HepG2 (cell line): ENCODE results near the gene FAM163B.

ENCODE experiments used
- CHD2 ChIP-seq: IDR thresholded peaks from 2 replicates; pipeline ENCODE4 v1.6.1; 2011; ENCODE audit warnings: low read depth, low read length, improper control_type of control experiment
- EP300 ChIP-seq, 3 experiments: sonication (generic) in 1 of 3; formaldehyde crosslinking in 1 of 3; IDR thresholded peaks; 2 replicates each; pipeline versions ENCODE4 v1.5.1 to v1.6.1; 2011 to 2020; ENCODE audit warnings: low read depth in 2 of 3, low read length in 2 of 3, borderline replicate concordance in 1 of 3, improper control_type of control experiment in 1 of 3, mild to moderate bottlenecking in 1 of 3, missing genetic modification reagents in 1 of 3, moderate library complexity in 1 of 3
- PATZ1 ChIP-seq: sonication (generic); formaldehyde crosslinking; IDR thresholded peaks from 2 replicates; pipeline ENCODE4 v1.4.0; 2020; ENCODE audit warnings: missing genetic modification reagents
- POLR2G ChIP-seq: fragments of 200-400 bp; formaldehyde crosslinking; IDR thresholded peaks from 2 replicates; pipeline ENCODE4 v1.6.1; 2018; ENCODE audit warnings: mild to moderate bottlenecking, low read depth, low read length, moderate library complexity
- ZNF558 ChIP-seq: sonication (generic); formaldehyde crosslinking; IDR thresholded peaks from 2 replicates; pipeline ENCODE4 v1.9.0; 2022; ENCODE audit warnings: mild to moderate bottlenecking, missing genetic modification reagents, borderline replicate concordance

GRCh38 chr9:133639613-133640012 is 30.4 kb upstream of the FAM163B start:
- TF ChIP-seq CHD2, result no peak
- TF ChIP-seq POLR2G, result no peak
- no peak for TF ChIP-seq ZNF558 (CRISPR knock-in tag)
- no peak for TF ChIP-seq PATZ1 (CRISPR knock-in tag)
- TF ChIP-seq EP300 (IDR thresholded peaks at IDR 0.05; ENCODE audit: low read depth in 2 of 2, low read length in 2 of 2), result no peak
- no peak for TF ChIP-seq EP300 (CRISPR knock-in tag; IDR thresholded peaks at IDR 0.05; ENCODE audit: borderline replicate concordance)
